IMR-90 (cell line): ENCODE data around the gene NR1D1. TPM values are rescaled to one million over a fixed set of nuclear protein-coding genes. Genes with fewer than 3 reads are reported as not detected.

Experiments used
- ATAC-seq: fragments of 200-7000 bp; cut with Tn5 transposase; 2 replicates; pipeline ENCODE4 v1.9.1; 2020; ENCODE audit warnings: low read depth, mild to moderate bottlenecking, moderate library complexity
- BruUV-seq: library from RNA; stranded (reverse); fragments of 400-500 nt; replicated peaks from 2 replicates; lab custom pipeline; 2021; lab: Mats Ljungman, UMichigan
- CTCF ChIA-PET: fragments of 300-600 bp; formaldehyde crosslinking; extraction: SDS; loops from one replicate; lab custom pipeline; 2021; ENCODE audit warnings: antibody characterized with exemption; lab: Yijun Ruan, JAX
- POLR2A ChIA-PET: fragments of 300-600 bp; sonication (Branson Sonifier 250); formaldehyde crosslinking; loops from one replicate; lab custom pipeline; 2022; ENCODE audit warnings: antibody characterized with exemption; ENCODE audit not compliant: unreplicated experiment; lab: Charles Lee
- DNase-seq: peaks from one replicate; pipeline ENCODE4 v3.0.0; 2013
- H2AFZ ChIP-seq: replicated peaks from 2 replicates; pipeline ENCODE3; 2013; ENCODE audit warnings: low read length, mild to moderate bottlenecking; ENCODE audit not compliant: poor library complexity
- H2AK5ac ChIP-seq: 2 replicates; pipeline ENCODE4 v1.6.1; 2013; ENCODE audit warnings: low read depth, low read length, inconsistent platforms
- H2AK9ac ChIP-seq: replicated peaks from 2 replicates; pipeline ENCODE3; 2013; ENCODE audit warnings: mild to moderate bottlenecking, low read depth, low read length, moderate library complexity; ENCODE audit not compliant: poor library complexity
- H2BK120ac ChIP-seq: 2 replicates; pipeline ENCODE4 v1.6.1; 2013; ENCODE audit warnings: low read depth, low read length, inconsistent platforms
- H2BK15ac ChIP-seq: 3 replicates; pipeline ENCODE4 v1.6.1; 2013; ENCODE audit warnings: low read depth, low read length, inconsistent platforms
- H2BK20ac ChIP-seq: 2 replicates; pipeline ENCODE4 v1.6.1; 2013; ENCODE audit warnings: low read depth, mild to moderate bottlenecking, inconsistent platforms, low read length, moderate library complexity
- H2BK5ac ChIP-seq: 2 replicates; pipeline ENCODE4 v1.6.1; 2013; ENCODE audit warnings: mild to moderate bottlenecking, low read depth, low read length, inconsistent platforms; ENCODE audit not compliant: poor library complexity, severe bottlenecking
- H3K14ac ChIP-seq: replicated peaks from 2 replicates; pipeline ENCODE4 v1.6.1; 2013; ENCODE audit warnings: low read depth, low read length, inconsistent platforms
- H3K18ac ChIP-seq: 2 replicates; pipeline ENCODE4 v1.6.1; 2013; ENCODE audit warnings: low read depth, low read length, control low read depth
- H3K23ac ChIP-seq: 2 replicates; pipeline ENCODE4 v1.6.1; 2013; ENCODE audit warnings: low read depth, low read length, inconsistent platforms
- H3K27ac ChIP-seq: 2 replicates; pipeline ENCODE4 v1.5.1; 2013; ENCODE audit warnings: mild to moderate bottlenecking, control low read depth, low read length; ENCODE audit not compliant: insufficient read depth
- H3K27me3 ChIP-seq: 2 replicates; pipeline ENCODE4 v1.6.1; 2013; ENCODE audit warnings: low read length; ENCODE audit not compliant: control insufficient read depth, insufficient read depth
- H3K36me3 ChIP-seq: 2 replicates; pipeline ENCODE4 v1.6.1; 2013; ENCODE audit warnings: low read length, mixed read lengths; ENCODE audit not compliant: control insufficient read depth, insufficient read depth
- H3K4ac ChIP-seq: 2 replicates; pipeline ENCODE4 v1.6.1; 2013; ENCODE audit warnings: low read depth, low read length, inconsistent platforms
- H3K4me1 ChIP-seq: 2 replicates; pipeline ENCODE4 v1.6.1; 2013; ENCODE audit warnings: low read length, mixed read lengths; ENCODE audit not compliant: control insufficient read depth, insufficient read depth
- H3K4me2 ChIP-seq: 2 replicates; pipeline ENCODE4 v1.6.1; 2013; ENCODE audit warnings: low read depth, mild to moderate bottlenecking, control low read depth, low read length, moderate library complexity
- H3K4me3 ChIP-seq: 2 replicates; pipeline ENCODE4 v1.5.1; 2013; ENCODE audit warnings: low read depth, mild to moderate bottlenecking, control low read depth, low read length, moderate library complexity; ENCODE audit not compliant: insufficient read depth
- H3K56ac ChIP-seq: 2 replicates; pipeline ENCODE4 v1.6.1; 2013; ENCODE audit warnings: low read length, inconsistent platforms; ENCODE audit not compliant: insufficient read depth; ENCODE audit errors: extremely low read depth
- H3K79me1 ChIP-seq, 2 experiments: 2 replicates each; pipeline ENCODE4 v1.6.1; 2013; ENCODE audit warnings: low read length in 2 of 2, inconsistent platforms in 1 of 2, low read depth in 1 of 2
- H3K9ac ChIP-seq: 2 replicates; pipeline ENCODE4 v1.6.1; 2013; ENCODE audit warnings: low read depth, low read length, control low read depth
- H3K9me1 ChIP-seq: 2 replicates; pipeline ENCODE4 v1.6.1; 2013; ENCODE audit warnings: low read length, inconsistent platforms; ENCODE audit not compliant: insufficient read depth
- H3K9me3 ChIP-seq: 2 replicates; pipeline ENCODE4 v1.6.1; 2013; ENCODE audit warnings: low read length; ENCODE audit not compliant: control insufficient read depth, insufficient read depth
- H4K20me1 ChIP-seq: 2 replicates; pipeline ENCODE4 v1.6.1; 2013; ENCODE audit warnings: low read length, inconsistent platforms; ENCODE audit not compliant: insufficient read depth
- H4K5ac ChIP-seq: 2 replicates; pipeline ENCODE4 v1.6.1; 2013; ENCODE audit warnings: mild to moderate bottlenecking, low read depth, low read length, control low read depth
- H4K8ac ChIP-seq, 2 experiments: 2 replicates each; pipeline ENCODE4 v1.6.1; 2013; ENCODE audit warnings: low read depth in 2 of 2, low read length in 2 of 2, control low read depth in 1 of 2, inconsistent platforms in 1 of 2
- H4K91ac ChIP-seq: 2 replicates; pipeline ENCODE4 v1.6.1; 2013; ENCODE audit warnings: low read depth, low read length, inconsistent platforms; ENCODE audit not compliant: insufficient read depth
- BHLHE40 ChIP-seq: fragments of 150-350 bp; IDR thresholded peaks from 2 replicates; pipeline ENCODE4 v1.6.1; 2016; ENCODE audit warnings: mild to moderate bottlenecking, low read depth, low read length
- MAFK ChIP-seq: IDR thresholded peaks from 2 replicates; pipeline ENCODE4 v1.6.1; 2012; ENCODE audit warnings: low read depth, low read length, improper control_type of control experiment
- MAZ ChIP-seq: IDR thresholded peaks from 2 replicates; pipeline ENCODE4 v1.6.1; 2012; ENCODE audit warnings: low read depth, mild to moderate bottlenecking, low read length, improper control_type of control experiment, moderate library complexity, borderline replicate concordance
- RAD21 ChIP-seq: IDR thresholded peaks from 2 replicates; pipeline ENCODE4 v1.6.1; 2012; ENCODE audit warnings: low read length, improper control_type of control experiment
- RCOR1 ChIP-seq: IDR thresholded peaks from 2 replicates; pipeline ENCODE4 v1.6.1; 2012; ENCODE audit warnings: mild to moderate bottlenecking, low read length, improper control_type of control experiment; ENCODE audit not compliant: insufficient replicate concordance
- WGBS, 2 experiments: methylation state at CpG; one replicate each; pipeline versions ENCODE4 v1.1.5 to v1.1.7; 2013; ENCODE audit warnings: missing lambda C conversion rate in 2 of 2; ENCODE audit not compliant: insufficient read length in 1 of 2; ENCODE audit errors: extremely low coverage in 2 of 2; 5-methylcytosine and 5-hydroxymethylcytosine counted together
- dilution Hi-C: fragments of 300-500 bp; cut with HindIII; formaldehyde crosslinking; loops from one replicate; pipeline ENCODE4 v1.14.3; 2018; ENCODE audit warnings: low sequenced_read_pairs; ENCODE audit not compliant: unreplicated experiment
- in situ Hi-C: fragments of 300-500 bp; cut with MboI; formaldehyde crosslinking; loops from 3 replicates; pipeline ENCODE4 v1.14.3; 2019; ENCODE audit warnings: low sequenced_read_pairs, inconsistent platforms, mixed read lengths
- intact Hi-C: fragments of 100-400 bp; cut with micrococcal nuclease; formaldehyde crosslinking; loops from 2 replicates; pipeline ENCODE4 v1.10.0; 2022
- polyA plus RNA-seq, 3 experiments: library from polyadenylated mRNA; depleted of rRNA; stranded (reverse); fragments of >200 nt; gene quantifications; 2 replicates each; pipeline ENCODE4 v1.2.3, GENCODE V29; 2012; ENCODE audit warnings: low replicate concordance in 1 of 3
- total RNA-seq: library from RNA; depleted of rRNA; stranded (reverse); fragments of >200 nt; gene quantifications from 2 replicates; pipeline ENCODE4 v1.2.3, GENCODE V29; 2012
- TF ChIP-seq, protein P1 (sequence below): conservative IDR thresholded peaks from 2 replicates; pipeline ENCODE4 v1.5.1; 2012; ENCODE audit warnings: mild to moderate bottlenecking, low read depth, low read length, improper control_type of control experiment

Gene NR1D1
- total and polyA plus RNA-seq, 2 of the 4 experiments (the other 2 are of a cell fraction) = 0.36 to 7.2 TPM

DNA sequence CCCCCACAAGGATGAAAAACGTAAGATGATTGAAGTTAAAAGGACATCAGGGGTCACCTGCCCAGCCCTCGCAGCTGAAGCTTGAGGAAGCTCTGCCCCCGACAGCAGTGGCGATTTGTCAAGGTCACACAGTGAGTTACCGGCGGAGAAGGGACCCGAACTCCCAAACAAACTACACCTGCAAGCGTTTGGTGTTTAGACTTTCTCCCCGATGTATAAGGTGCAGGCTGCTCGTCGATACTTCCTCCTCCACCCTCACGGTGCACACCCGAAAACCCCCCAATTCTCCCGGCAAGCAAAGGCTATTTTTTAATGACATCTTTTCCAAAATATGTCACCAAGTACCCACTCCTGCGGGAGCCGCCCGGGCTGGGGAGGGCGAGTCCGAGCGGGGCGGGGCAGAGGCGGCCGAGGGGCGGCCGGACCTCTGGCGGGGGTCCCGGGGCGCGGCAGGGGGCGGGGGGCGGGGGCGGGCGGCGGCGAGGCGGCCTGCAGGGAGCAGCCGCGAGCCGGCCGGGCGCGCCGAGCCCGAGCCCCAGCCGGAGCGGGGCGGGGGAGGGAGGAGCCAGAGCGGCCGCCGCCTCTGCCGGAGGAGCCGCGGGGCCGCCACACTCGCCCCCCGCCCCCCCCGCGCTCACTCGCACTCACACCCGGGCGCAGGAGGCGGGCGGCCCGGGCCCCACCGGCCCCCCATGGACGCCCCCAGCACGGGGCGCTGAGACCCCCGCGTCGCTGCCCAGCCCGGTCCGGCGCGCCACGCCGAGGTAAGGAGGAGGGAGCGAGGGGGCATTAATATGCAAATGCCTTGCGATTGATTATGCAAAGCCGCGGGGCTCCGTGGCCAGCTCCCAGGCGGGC is 37.8 kb downstream of the NR1D1 start, which contains the start of gene THRA:
THRA (plus strand) TSS at position 637 of the 858 bp plus-strand sequence. CDS start 11,524 bp downstream, outside the sequence.
- in situ Hi-C loops = no loop called here
- Histone ChIP-seq H3K4me2 (peak within 1 kb of the TSS; percentile 89), H3K27ac (peak within 1 kb of the TSS; percentile 64), H3K4ac (peak within 1 kb of the TSS; percentile 88), H2BK120ac (peak within 1 kb of the TSS; percentile 73), H3K27me3 (no peaks in the 10 kb centered on the region), H3K14ac (peak within 1 kb of the TSS; percentile 95), H4K8ac (peak within 1 kb of the TSS; percentile 59 to 93), H3K4me3 (peak within 1 kb of the TSS; percentile 95), H3K23ac (peak within 1 kb of the TSS; percentile 96), H4K20me1 (peaks cover 24% of the 10 kb centered on the region; the same call in 1 of the 2 replicates), H3K9ac (peak within 1 kb of the TSS; percentile 88), H2BK20ac (peak within 1 kb of the TSS; percentile 77), H4K5ac (peak within 1 kb of the TSS; percentile 76), H2BK15ac (peak within 1 kb of the TSS; percentile 80; the same call in 2 of the 3 replicates), H4K91ac (peak within 1 kb of the TSS; percentile 80), H2BK5ac (peak within 1 kb of the TSS; percentile 51), H2AK5ac (peak within 1 kb of the TSS; percentile 94), H2AFZ (peak within 1 kb of the TSS; percentile 95), H3K36me3 (no peaks in the 10 kb centered on the region), H3K18ac (peak within 1 kb of the TSS; percentile 24), H3K4me1 (peaks cover 22% of the 10 kb centered on the region), H3K9me3 (no peaks in the 10 kb centered on the region), H3K9me1 (peaks cover 21% of the 10 kb centered on the region), H2AK9ac (peak within 1 kb of the TSS; percentile 99), H3K56ac (peak within 1 kb of the TSS; percentile 61), H3K79me1 (peaks cover 17 to 45% of the 10 kb centered on the region in 2 experiments)
- peak; percentile 23 for DNase-seq
- ChIA-PET POLR2A (interaction anchor here (1.0 kb wide), 1 partner anchor 8 kb away, joined by 4 read pairs; the partner anchor contains the start of gene MED24), CTCF (interaction anchor here (0.6 to 2.0 kb wide), 4 partner anchors 13 to 84 kb away, joined by 3 to 10 read pairs (median 4); no protein-coding TSS in a partner anchor)
- WGBS, 2 experiments = 29% methylated on average over 6 of the region's 83 CpGs; no CpG with 5 or more reads in 1 of the 2 experiments
- BruUV-seq = no TSS peak
- intact Hi-C loops = loop anchor here (2.0 kb wide), 1 partner anchor 24 kb away; no protein-coding TSS in a partner anchor
- dilution Hi-C loops = no loop called here
- TF ChIP-seq RCOR1 = no peak
- no peak for TF ChIP-seq BHLHE40
- peak; percentile 42 for TF ChIP-seq RAD21
- TF ChIP-seq, protein P1, sequence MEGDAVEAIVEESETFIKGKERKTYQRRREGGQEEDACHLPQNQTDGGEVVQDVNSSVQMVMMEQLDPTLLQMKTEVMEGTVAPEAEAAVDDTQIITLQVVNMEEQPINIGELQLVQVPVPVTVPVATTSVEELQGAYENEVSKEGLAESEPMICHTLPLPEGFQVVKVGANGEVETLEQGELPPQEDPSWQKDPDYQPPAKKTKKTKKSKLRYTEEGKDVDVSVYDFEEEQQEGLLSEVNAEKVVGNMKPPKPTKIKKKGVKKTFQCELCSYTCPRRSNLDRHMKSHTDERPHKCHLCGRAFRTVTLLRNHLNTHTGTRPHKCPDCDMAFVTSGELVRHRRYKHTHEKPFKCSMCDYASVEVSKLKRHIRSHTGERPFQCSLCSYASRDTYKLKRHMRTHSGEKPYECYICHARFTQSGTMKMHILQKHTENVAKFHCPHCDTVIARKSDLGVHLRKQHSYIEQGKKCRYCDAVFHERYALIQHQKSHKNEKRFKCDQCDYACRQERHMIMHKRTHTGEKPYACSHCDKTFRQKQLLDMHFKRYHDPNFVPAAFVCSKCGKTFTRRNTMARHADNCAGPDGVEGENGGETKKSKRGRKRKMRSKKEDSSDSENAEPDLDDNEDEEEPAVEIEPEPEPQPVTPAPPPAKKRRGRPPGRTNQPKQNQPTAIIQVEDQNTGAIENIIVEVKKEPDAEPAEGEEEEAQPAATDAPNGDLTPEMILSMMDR = peak; percentile 36; the same call in 1 of the 2 replicates
- peak; percentile 93; the same call in 1 of the 2 replicates for TF ChIP-seq MAZ
- TF ChIP-seq MAFK = no peak
- peak; percentile 85 for ATAC-seq
